ENCODE measurements around the gene CAMTA1. TPM values are rescaled to one million over a fixed set of nuclear protein-coding genes. Genes with fewer than 3 reads are reported as not detected.

Gene CAMTA1
- total RNA-seq, 1 donor from 2014 or later, result 69.9 TPM

GRCh38 chr1:7483634-7484383 lies 698.6 kb downstream of the CAMTA1 start:
- no peaks in the 10 kb centered on the region for H3K4me1 Mint-ChIP-seq
- DNase-seq, result no peak
- H3K36me3 Mint-ChIP-seq (ENCODE audit: low read depth), result no peaks in the 10 kb centered on the region
- no peak overlapping the region for H3K4me3 Mint-ChIP-seq
- no peaks in the 10 kb centered on the region for H3K27me3 Mint-ChIP-seq
- intact Hi-C loops (cut with micrococcal nuclease), result no loop called here
- H3K27ac Mint-ChIP-seq, result no peak overlapping the region
- no peaks in the 10 kb centered on the region for H3K9me3 Mint-ChIP-seq

DNA sequence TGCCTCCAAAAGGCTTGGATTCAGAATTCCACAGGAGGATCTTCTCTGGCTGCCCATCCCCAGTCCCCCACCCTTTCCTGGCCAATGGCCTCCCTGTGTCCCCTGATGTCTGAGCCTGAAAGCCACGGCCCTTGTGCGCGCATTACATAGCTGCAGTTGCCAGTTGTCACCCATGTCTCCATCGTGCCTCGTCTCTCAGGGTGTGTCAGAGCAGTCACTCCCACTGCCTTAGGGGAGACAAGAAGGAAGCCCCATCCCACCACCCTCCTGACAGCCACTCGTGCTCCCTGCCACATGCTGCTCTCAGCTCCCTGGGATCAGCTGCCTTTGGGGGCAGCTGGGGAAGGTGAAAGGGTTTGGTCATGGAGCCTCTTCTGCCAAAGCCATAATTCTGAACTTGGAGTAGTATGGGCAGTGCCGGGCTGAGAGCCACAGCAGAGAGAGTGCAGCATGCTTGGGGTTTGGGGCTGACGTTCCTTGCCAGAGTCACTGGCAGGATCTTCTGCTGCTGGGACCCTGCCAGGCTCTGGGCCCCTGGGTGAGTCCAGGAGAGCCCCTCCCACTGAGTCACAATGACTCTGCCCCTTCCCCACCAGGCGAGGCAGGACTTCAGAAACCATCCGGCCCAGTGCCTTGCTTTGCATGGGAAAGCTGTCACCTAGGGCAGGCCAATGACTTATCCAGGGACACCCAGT lies 700.0 kb downstream of the CAMTA1 start:
- Mint-ChIP-seq H3K9me3 (no peaks in the 10 kb centered on the region), H3K27me3 (no peaks in the 10 kb centered on the region), H3K4me1 (no peaks in the 10 kb centered on the region), H3K27ac (no peak overlapping the region), H3K36me3 (ENCODE audit: low read depth) (no peaks in the 10 kb centered on the region), H3K4me3 (no peak overlapping the region)
- no peak for DNase-seq
- intact Hi-C loops (cut with micrococcal nuclease), result no loop called here

DNA sequence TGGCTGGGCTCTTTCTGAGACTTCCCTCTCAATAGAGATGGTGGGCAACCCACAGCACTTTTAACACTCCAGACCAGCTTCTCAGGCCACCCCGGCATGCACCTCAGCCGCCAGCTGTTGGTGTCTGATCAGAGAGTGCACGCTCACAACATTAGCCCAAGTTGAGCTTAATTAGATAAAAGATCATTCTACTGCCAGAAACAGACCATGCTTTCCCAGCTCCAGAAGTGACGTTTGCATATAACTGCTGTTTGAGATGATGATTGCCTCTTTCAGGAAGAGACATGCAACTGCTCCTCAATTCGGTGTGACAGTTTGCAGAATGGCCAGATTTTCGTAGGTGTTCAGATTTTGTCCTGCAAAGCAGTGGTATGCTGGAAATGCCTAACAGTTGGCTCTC lies 700.6 kb downstream of the CAMTA1 start:
- no peaks in the 10 kb centered on the region for H3K27me3 Mint-ChIP-seq
- H3K36me3 Mint-ChIP-seq (ENCODE audit: low read depth), result no peaks in the 10 kb centered on the region
- no peak overlapping the region for H3K27ac Mint-ChIP-seq
- intact Hi-C loops (cut with micrococcal nuclease), result no loop called here
- no peaks in the 10 kb centered on the region for H3K4me1 Mint-ChIP-seq
- no peak overlapping the region for H3K4me3 Mint-ChIP-seq
- DNase-seq, result no peak
- H3K9me3 Mint-ChIP-seq, result no peaks in the 10 kb centered on the region

DNA sequence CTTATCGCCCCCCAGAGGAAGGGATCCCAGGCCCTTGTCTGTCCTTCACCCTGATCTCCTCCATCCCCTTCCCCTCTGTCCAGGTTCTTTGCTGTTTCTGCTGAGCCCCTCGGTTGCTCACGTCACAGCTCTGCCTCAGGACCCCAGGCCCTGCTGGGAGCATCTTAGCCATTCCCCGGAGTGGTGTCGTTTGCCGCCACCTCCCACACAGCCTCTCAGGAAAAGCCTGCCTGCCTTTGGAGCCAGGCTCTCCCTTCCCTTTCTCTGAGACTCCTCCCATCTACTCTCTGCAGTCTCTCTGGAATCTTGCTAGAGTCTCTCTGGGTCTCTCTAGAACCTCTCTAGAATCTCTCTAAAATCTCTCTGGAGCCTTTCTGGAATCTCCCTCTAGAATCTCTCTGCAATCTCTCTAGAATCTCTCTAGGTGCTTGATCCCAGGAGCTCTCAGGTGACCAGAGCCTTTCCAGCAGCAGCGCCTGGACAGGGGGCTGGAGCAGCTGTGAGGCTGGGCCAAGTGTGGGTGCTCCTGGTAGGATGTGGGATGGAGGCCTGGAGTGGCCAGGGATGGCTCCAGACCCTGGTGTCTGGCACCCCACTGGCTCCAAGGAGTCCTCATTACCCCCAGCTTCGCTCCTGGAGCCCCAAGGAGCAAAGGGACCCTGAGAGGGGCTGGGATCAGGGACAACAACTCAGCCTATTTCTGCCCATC lies 702.7 kb downstream of the CAMTA1 start:
- Mint-ChIP-seq H3K4me1 (no peaks in the 10 kb centered on the region), H3K36me3 (ENCODE audit: low read depth) (no peaks in the 10 kb centered on the region), H3K9me3 (peaks cover 5% of the 10 kb centered on the region)

DNA sequence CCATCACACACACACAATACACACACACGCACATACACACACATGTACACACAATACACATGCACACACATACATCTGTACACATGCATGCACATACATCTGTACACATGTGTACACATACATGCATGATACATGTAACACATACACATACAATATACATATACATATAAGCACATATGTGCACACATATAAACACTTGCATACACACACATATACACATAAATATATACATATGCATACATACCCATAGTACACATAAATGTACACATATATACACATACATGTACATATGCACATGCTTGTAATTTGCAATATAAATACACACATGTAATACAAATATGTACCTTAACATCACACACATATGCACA lies 703.2 kb downstream of the CAMTA1 start:
- Mint-ChIP-seq H3K36me3 (ENCODE audit: low read depth) (no peaks in the 10 kb centered on the region), H3K27ac (no peak overlapping the region), H3K4me1 (no peaks in the 10 kb centered on the region), H3K4me3 (no peak overlapping the region), H3K9me3 (peaks cover 10% of the 10 kb centered on the region), H3K27me3 (no peaks in the 10 kb centered on the region)
- DNase-seq, result no peak
- intact Hi-C loops (cut with micrococcal nuclease), result no loop called here

More for the DNA sequence above, 702.7 kb downstream of the CAMTA1 start:
- H3K4me3 Mint-ChIP-seq, result no peak overlapping the region
- no peaks in the 10 kb centered on the region for H3K27me3 Mint-ChIP-seq
- intact Hi-C loops (cut with micrococcal nuclease), result no loop called here
- no peak overlapping the region for H3K27ac Mint-ChIP-seq
- DNase-seq, result no peak

GRCh38 chr1:7489586-7489985 lies 704.3 kb downstream of the CAMTA1 start:
- H3K27ac Mint-ChIP-seq, result no peak overlapping the region
- DNase-seq, result no peak
- H3K36me3 Mint-ChIP-seq (ENCODE audit: low read depth), result no peaks in the 10 kb centered on the region
- H3K27me3 Mint-ChIP-seq, result no peaks in the 10 kb centered on the region
- no peak overlapping the region for H3K4me3 Mint-ChIP-seq
- intact Hi-C loops (cut with micrococcal nuclease), result no loop called here
- no peaks in the 10 kb centered on the region for H3K4me1 Mint-ChIP-seq
- H3K9me3 Mint-ChIP-seq, result peaks cover 10% of the 10 kb centered on the region

DNA sequence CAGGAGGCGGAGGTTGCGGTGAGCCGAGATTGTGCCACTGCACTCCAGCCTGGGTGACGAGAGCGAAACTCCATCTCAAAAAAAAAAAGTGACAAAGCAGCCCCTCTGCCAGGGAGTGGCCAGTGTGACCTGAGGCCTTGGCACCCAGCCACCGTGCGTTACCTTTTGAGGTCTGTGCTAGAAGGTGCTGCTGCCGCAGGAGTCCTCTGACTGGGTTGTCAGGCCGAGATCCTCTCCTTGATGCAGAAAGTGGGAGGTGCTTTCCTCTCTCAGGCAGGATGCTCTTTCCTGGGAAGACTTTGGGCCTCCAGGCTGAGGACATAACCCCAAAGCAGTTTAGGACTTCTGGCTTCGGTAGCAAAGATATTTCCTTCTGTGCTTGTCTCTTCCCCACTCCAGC lies 705.3 kb downstream of the CAMTA1 start:
- no peaks in the 10 kb centered on the region for H3K36me3 Mint-ChIP-seq (ENCODE audit: low read depth)
- no peak overlapping the region for H3K4me3 Mint-ChIP-seq
- H3K9me3 Mint-ChIP-seq, result peaks cover 10% of the 10 kb centered on the region
- H3K27ac Mint-ChIP-seq, result no peak overlapping the region
- no peak for DNase-seq
- H3K27me3 Mint-ChIP-seq, result no peaks in the 10 kb centered on the region
- intact Hi-C loops (cut with micrococcal nuclease), result no loop called here
- no peaks in the 10 kb centered on the region for H3K4me1 Mint-ChIP-seq

DNA sequence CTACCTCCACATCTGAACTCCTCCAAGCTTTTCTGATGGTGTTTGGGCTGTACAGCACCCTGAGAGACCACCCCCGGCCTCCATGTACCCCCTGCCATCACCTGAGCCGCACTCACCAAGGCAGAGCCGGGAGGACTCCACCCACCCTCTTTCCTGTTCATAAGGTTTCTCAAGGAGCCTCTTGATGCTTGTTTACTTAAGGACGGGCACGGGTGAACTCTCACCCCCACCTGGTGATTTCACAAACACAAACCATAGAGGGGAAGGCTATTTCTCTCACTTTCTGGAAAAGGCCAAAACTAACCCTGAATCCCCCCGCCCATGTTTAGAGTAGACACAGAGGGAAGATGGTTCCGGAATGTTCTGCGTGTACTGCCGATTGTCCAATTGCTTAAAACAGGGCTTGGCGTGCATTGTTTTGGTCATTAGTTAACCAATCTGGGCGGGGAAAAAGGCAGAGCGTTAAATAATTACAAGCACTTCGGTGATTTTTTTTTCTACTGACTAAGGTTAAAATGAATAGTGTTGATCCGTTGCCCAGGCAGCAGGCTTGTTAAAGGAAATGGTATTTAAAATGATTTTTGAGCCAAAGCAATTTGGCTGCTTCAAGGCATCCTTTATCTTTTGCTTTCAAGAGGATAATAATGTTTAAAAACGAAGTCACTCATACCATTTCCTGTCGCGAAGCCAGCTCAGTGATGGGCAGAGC lies 706.0 kb downstream of the CAMTA1 start:
- peaks cover 10% of the 10 kb centered on the region for H3K9me3 Mint-ChIP-seq
- intact Hi-C loops (cut with micrococcal nuclease), result no loop called here
- DNase-seq, result no peak
- no peak overlapping the region for H3K27ac Mint-ChIP-seq
- H3K4me1 Mint-ChIP-seq, result no peaks in the 10 kb centered on the region
- H3K36me3 Mint-ChIP-seq (ENCODE audit: low read depth), result no peaks in the 10 kb centered on the region
- H3K4me3 Mint-ChIP-seq, result no peak overlapping the region
- H3K27me3 Mint-ChIP-seq, result no peaks in the 10 kb centered on the region

GRCh38 chr1:7491818-7492173 lies 706.5 kb downstream of the CAMTA1 start:
- no peaks in the 10 kb centered on the region for H3K27me3 Mint-ChIP-seq
- peaks cover 10% of the 10 kb centered on the region for H3K9me3 Mint-ChIP-seq
- DNase-seq, result no peak
- no peaks in the 10 kb centered on the region for H3K4me1 Mint-ChIP-seq
- no peak overlapping the region for H3K27ac Mint-ChIP-seq
- no peaks in the 10 kb centered on the region for H3K36me3 Mint-ChIP-seq (ENCODE audit: low read depth)
- no peak overlapping the region for H3K4me3 Mint-ChIP-seq
- intact Hi-C loops (cut with micrococcal nuclease), result no loop called here

DNA sequence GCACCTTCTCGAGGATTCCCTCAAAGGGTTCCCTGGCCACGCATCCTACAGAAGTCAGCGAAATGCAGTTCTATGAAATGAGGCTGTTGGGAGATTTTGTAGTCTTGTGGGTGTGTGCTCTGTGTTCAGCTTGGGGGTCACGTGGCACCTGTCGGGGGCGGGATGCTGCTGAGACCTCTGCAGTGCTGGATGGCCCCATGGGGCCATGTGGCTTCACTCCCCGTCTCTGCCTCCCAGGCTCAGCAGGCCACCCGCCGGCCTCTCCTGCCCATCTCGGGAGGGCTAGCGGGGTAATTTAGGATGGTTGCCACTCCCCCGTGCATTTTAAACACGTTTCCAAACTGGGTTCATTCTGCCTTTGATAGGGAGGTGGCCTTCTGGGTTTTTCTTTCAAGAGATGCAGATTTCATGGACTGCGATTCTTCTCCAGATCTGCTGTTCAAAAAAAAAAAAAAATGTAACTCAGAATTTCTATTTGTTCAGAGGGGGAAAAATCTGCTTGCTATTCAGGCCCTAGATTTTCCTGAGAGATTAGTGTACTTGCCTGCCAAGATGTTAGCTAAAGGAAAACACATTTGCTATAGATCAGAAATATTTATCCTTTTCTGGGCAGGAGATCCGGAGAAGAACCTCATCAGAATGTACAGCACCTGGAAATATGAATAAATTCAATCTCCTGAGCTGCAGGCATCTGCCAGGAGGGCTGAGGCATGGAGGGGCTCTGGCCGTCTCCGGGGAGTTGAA lies 708.6 kb downstream of the CAMTA1 start:
- no peak overlapping the region for H3K27ac Mint-ChIP-seq
- no peaks in the 10 kb centered on the region for H3K27me3 Mint-ChIP-seq
- peaks cover 10% of the 10 kb centered on the region for H3K9me3 Mint-ChIP-seq
- no peaks in the 10 kb centered on the region for H3K4me1 Mint-ChIP-seq
- no peak overlapping the region for H3K4me3 Mint-ChIP-seq
- intact Hi-C loops (cut with micrococcal nuclease), result no loop called here
- H3K36me3 Mint-ChIP-seq (ENCODE audit: low read depth), result no peaks in the 10 kb centered on the region
- DNase-seq, result no peak

DNA sequence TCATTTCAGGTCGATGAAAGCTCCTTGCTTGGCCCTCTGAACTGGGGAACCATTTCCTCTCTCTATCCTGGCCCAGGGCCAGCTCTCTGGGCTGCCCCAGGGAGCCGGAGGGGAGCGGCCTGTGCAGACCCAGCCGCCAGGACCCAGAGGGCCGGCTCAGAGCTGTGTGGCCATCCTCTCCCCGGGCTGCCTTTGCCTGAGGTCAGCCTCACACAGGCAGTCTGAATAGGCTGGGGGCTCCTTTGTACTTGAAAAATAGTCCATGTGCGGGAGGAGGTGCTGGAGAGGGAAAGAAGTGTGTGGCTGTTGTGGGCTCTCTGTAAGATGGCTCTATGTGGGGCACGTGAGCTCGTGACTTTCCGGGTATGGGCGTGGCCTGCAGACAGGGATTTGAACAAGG lies 710.7 kb downstream of the CAMTA1 start:
- H3K36me3 Mint-ChIP-seq (ENCODE audit: low read depth), result no peaks in the 10 kb centered on the region
- no peaks in the 10 kb centered on the region for H3K4me1 Mint-ChIP-seq
- intact Hi-C loops (cut with micrococcal nuclease), result no loop called here
- no peak for DNase-seq
- no peak overlapping the region for H3K4me3 Mint-ChIP-seq
- H3K9me3 Mint-ChIP-seq, result peaks cover 10% of the 10 kb centered on the region
- no peak overlapping the region for H3K27ac Mint-ChIP-seq
- H3K27me3 Mint-ChIP-seq, result no peaks in the 10 kb centered on the region

- intact Hi-C loops (cut with micrococcal nuclease), result no loop called here
- Mint-ChIP-seq H3K27me3 (no peaks in the 10 kb centered on the region), H3K9me3 (peaks cover 10% of the 10 kb centered on the region), H3K36me3 (ENCODE audit: low read depth) (no peaks in the 10 kb centered on the region), H3K4me1 (no peaks in the 10 kb centered on the region), H3K4me3 (no peak overlapping the region), H3K27ac (no peak overlapping the region)
- DNase-seq, result no peak
These were observed 711.9 kb downstream of the CAMTA1 start for GRCh38 chr1:7497107-7497637.

- H3K27ac Mint-ChIP-seq, result no peak overlapping the region
- no peak overlapping the region for H3K4me3 Mint-ChIP-seq
- intact Hi-C loops (cut with micrococcal nuclease), result no loop called here
- no peaks in the 10 kb centered on the region for H3K4me1 Mint-ChIP-seq
- no peaks in the 10 kb centered on the region for H3K36me3 Mint-ChIP-seq (ENCODE audit: low read depth)
- DNase-seq, result no peak
- H3K9me3 Mint-ChIP-seq, result no peaks in the 10 kb centered on the region
- H3K27me3 Mint-ChIP-seq, result no peaks in the 10 kb centered on the region
These were observed 715.3 kb downstream of the CAMTA1 start for GRCh38 chr1:7500381-7501083.
